Astrocyte (in vitro differentiated cells and primary cell): ENCODE measurements around the gene IFRD2. TPM values are rescaled to one million over a fixed set of nuclear protein-coding genes. Genes with fewer than 3 reads are reported as not detected.

Experiments used
- DNase-seq: peaks from one replicate; pipeline ENCODE4 v3.0.0-alpha.2; 2010; ENCODE audit warnings: low read depth
- FAIRE-seq: peaks from 2 replicates; lab custom pipeline; 2011; peaks lifted over from hg19 to GRCh38; lab: Jason Lieb, UNC
- H2AFZ ChIP-seq: 2 replicates; pipeline ENCODE4 v1.6.0; 2012; ENCODE audit warnings: low read depth, low read length, inconsistent platforms
- H3K27ac ChIP-seq: 2 replicates; pipeline ENCODE4 v1.5.1; 2011; ENCODE audit warnings: low read depth, low read length, inconsistent platforms
- H3K27me3 ChIP-seq: 2 replicates; pipeline ENCODE4 v1.6.0; 2011; ENCODE audit warnings: low read length, inconsistent platforms; ENCODE audit not compliant: insufficient read depth
- H3K36me3 ChIP-seq: 2 replicates; pipeline ENCODE4 v1.5.1; 2011; ENCODE audit warnings: low read length, inconsistent platforms; ENCODE audit not compliant: insufficient read depth
- H3K4me1 ChIP-seq: 2 replicates; pipeline ENCODE4 v1.5.1; 2011; ENCODE audit warnings: low read length, inconsistent platforms; ENCODE audit not compliant: insufficient read depth
- H3K4me2 ChIP-seq: 2 replicates; pipeline ENCODE4 v1.6.0; 2012; ENCODE audit warnings: low read length, inconsistent platforms
- H3K4me3 ChIP-seq: 2 replicates; pipeline ENCODE4 v1.5.1; 2011; ENCODE audit warnings: low read depth, mild to moderate bottlenecking, low read length, inconsistent platforms; ENCODE audit not compliant: insufficient read depth
- H3K79me2 ChIP-seq: 2 replicates; pipeline ENCODE4 v1.6.0; 2012; ENCODE audit warnings: mild to moderate bottlenecking, low read length, inconsistent platforms; ENCODE audit not compliant: insufficient read depth
- H3K9ac ChIP-seq: 2 replicates; pipeline ENCODE4 v1.6.0; 2012; ENCODE audit warnings: mild to moderate bottlenecking, low read length, inconsistent platforms
- H3K9me3 ChIP-seq: 2 replicates; pipeline ENCODE4 v1.5.1; 2012; ENCODE audit warnings: low read depth, mild to moderate bottlenecking, low read length, inconsistent platforms; ENCODE audit not compliant: insufficient read depth
- H4K20me1 ChIP-seq: 2 replicates; pipeline ENCODE4 v1.6.0; 2012; ENCODE audit warnings: low read length, inconsistent platforms; ENCODE audit not compliant: insufficient read depth
- H3K27ac Mint-ChIP-seq: one replicate; pipeline ENCODE4 v1.8.0; 2021; ENCODE audit warnings: mild to moderate bottlenecking, mixed read lengths; ENCODE audit not compliant: unreplicated experiment
- H3K27me3 Mint-ChIP-seq: one replicate; pipeline ENCODE4 v1.8.0; 2021; ENCODE audit warnings: low read depth, mixed read lengths; ENCODE audit not compliant: unreplicated experiment
- H3K36me3 Mint-ChIP-seq: one replicate; pipeline ENCODE4 v1.8.0; 2021; ENCODE audit warnings: low read depth, mixed read lengths; ENCODE audit not compliant: unreplicated experiment
- H3K4me1 Mint-ChIP-seq: one replicate; pipeline ENCODE4 v1.8.0; 2021; ENCODE audit warnings: low read depth, mixed read lengths; ENCODE audit not compliant: unreplicated experiment
- H3K4me3 Mint-ChIP-seq: one replicate; pipeline ENCODE4 v1.8.0; 2021; ENCODE audit warnings: mild to moderate bottlenecking, moderate library complexity, mixed read lengths; ENCODE audit not compliant: unreplicated experiment
- H3K9me3 Mint-ChIP-seq: one replicate; pipeline ENCODE4 v1.8.0; 2021; ENCODE audit warnings: mild to moderate bottlenecking, mixed read lengths; ENCODE audit not compliant: unreplicated experiment
- EZH2 ChIP-seq: IDR thresholded peaks from 2 replicates; pipeline ENCODE4 v1.6.1; 2012; ENCODE audit warnings: mild to moderate bottlenecking, low read length, inconsistent platforms; ENCODE audit not compliant: insufficient read depth
- total RNA-seq: library from RNA; stranded (reverse); gene quantifications from 2 replicates; pipeline ENCODE4 v1.2.1, GENCODE V29; 2021
- TF ChIP-seq, protein P1 (sequence below): IDR thresholded peaks from 2 replicates; pipeline ENCODE4 v1.5.1; 2011; ENCODE audit warnings: low read depth, mild to moderate bottlenecking, inconsistent platforms, low read length, moderate library complexity; ENCODE audit not compliant: insufficient read depth

The IFRD2 gene
- total RNA-seq, 1 donor from 2014 or later, result 66.8 TPM

DNA sequence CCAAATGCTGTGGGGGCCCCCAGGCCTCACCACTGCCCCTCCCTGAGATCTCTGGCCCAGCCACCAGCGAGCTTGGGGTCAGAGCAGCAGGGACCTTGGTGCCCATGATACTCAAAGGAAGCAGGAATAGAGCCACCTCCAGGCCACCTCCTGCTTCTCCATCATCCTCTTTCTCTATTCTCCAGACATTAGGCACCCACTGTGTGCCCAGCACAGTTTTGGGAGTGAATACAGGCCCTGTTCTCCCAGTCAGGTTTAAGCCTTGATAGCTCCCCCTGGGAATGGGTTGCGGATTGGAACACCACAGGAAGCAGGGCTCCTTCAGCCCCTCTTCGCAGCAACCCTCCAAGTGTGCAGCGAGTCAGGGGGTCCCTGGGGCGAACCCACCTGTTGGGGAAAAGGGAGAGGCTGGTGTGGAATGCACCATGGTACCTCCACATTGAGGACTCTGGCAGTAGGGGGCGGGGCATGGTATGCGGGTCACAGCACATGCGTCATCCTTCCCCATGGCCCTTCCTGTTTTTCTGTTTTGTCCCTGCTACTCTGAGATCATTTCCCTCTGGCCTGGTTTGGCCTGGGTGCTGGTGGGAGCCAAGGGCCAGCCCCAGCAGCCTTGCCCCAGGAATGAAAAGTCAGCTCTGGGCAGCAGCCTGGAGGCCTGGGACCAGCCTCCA is 37.5 kb downstream of the IFRD2 start:
- Mint-ChIP-seq H3K27ac (no peak overlapping the region), H3K4me1 (peaks cover 36% of the 10 kb centered on the region), H3K27me3 (no peaks in the 10 kb centered on the region), H3K9me3 (no peaks in the 10 kb centered on the region), H3K36me3 (peaks cover 14% of the 10 kb centered on the region), H3K4me3 (no peak overlapping the region)
- Histone ChIP-seq H3K9ac (peak overlapping the region; percentile 45), H3K27me3 (no peaks in the 10 kb centered on the region), H3K9me3 (no peaks in the 10 kb centered on the region), H3K79me2 (peaks cover 71% of the 10 kb centered on the region), H3K4me1 (peaks cover 42% of the 10 kb centered on the region), H3K27ac (peak overlapping the region; percentile 57), H3K4me3 (no peak overlapping the region), H3K36me3 (peaks cover 29% of the 10 kb centered on the region), H4K20me1 (peaks cover 74% of the 10 kb centered on the region), H2AFZ (no peak overlapping the region), H3K4me2 (peak overlapping the region; percentile 39)
- DNase-seq, result no peak
- TF ChIP-seq, protein P1, sequence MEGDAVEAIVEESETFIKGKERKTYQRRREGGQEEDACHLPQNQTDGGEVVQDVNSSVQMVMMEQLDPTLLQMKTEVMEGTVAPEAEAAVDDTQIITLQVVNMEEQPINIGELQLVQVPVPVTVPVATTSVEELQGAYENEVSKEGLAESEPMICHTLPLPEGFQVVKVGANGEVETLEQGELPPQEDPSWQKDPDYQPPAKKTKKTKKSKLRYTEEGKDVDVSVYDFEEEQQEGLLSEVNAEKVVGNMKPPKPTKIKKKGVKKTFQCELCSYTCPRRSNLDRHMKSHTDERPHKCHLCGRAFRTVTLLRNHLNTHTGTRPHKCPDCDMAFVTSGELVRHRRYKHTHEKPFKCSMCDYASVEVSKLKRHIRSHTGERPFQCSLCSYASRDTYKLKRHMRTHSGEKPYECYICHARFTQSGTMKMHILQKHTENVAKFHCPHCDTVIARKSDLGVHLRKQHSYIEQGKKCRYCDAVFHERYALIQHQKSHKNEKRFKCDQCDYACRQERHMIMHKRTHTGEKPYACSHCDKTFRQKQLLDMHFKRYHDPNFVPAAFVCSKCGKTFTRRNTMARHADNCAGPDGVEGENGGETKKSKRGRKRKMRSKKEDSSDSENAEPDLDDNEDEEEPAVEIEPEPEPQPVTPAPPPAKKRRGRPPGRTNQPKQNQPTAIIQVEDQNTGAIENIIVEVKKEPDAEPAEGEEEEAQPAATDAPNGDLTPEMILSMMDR, result no peak
- no peak for TF ChIP-seq EZH2
- FAIRE-seq, result no peak

- peaks cover 88% of the 10 kb centered on the region for H4K20me1 ChIP-seq
- peak; percentile 56 for FAIRE-seq
- H3K4me3 ChIP-seq, result no peak overlapping the region
- Mint-ChIP-seq H3K9me3 (no peaks in the 10 kb centered on the region), H3K4me1 (peaks cover 51% of the 10 kb centered on the region), H3K27me3 (no peaks in the 10 kb centered on the region), H3K36me3 (peaks cover 5% of the 10 kb centered on the region), H3K27ac (peak overlapping the region; percentile 87), H3K4me3 (peak overlapping the region; percentile 60)
- peaks cover 89% of the 10 kb centered on the region for H3K79me2 ChIP-seq
- H3K4me2 ChIP-seq, result peak overlapping the region; percentile 46
- H3K27ac ChIP-seq, result peak overlapping the region; percentile 38
- H3K27me3 ChIP-seq, result no peaks in the 10 kb centered on the region
- H3K4me1 ChIP-seq, result peaks cover 70% of the 10 kb centered on the region
- peaks cover 10% of the 10 kb centered on the region for H3K36me3 ChIP-seq
- peak; percentile 93 for DNase-seq
- peak overlapping the region; percentile 32 for H3K9ac ChIP-seq
- H3K9me3 ChIP-seq, result no peaks in the 10 kb centered on the region
- TF ChIP-seq, protein P1, result no peak
- no peak for TF ChIP-seq EZH2
- no peak overlapping the region for H2AFZ ChIP-seq
These were observed 41.0 kb downstream of the IFRD2 start for GRCh38 chr3:50251220-50251619.

DNA sequence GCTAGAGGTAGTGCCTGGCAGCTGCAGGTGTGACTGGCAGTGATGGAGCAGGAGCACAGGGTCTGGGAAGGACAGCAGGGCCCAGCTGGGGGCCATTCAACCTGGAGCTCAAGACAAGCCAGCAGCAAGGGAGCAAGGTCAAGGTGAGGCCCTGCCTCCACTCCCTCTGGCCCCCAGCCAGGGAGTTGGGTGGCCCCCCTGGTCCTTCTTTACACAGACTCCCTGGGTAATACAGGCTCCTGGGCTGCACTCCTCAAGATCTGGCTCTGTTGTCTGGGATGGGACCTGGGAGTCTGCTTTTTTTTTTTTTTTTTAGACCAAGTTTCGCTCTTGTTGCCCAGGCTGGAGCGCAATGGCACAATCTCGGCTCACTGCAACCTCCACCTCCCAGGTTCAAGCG is 41.7 kb downstream of the IFRD2 start:
- peaks cover 85% of the 10 kb centered on the region for H4K20me1 ChIP-seq
- Mint-ChIP-seq H3K4me3 (no peak overlapping the region), H3K4me1 (peaks cover 51% of the 10 kb centered on the region)

More for the DNA sequence above, 41.7 kb downstream of the IFRD2 start:
- Mint-ChIP-seq H3K9me3 (no peaks in the 10 kb centered on the region), H3K36me3 (peaks cover 5% of the 10 kb centered on the region), H3K27me3 (no peaks in the 10 kb centered on the region), H3K27ac (no peak overlapping the region)
- H3K9ac ChIP-seq, result no peak overlapping the region
- no peak overlapping the region for H3K27ac ChIP-seq
- DNase-seq, result no peak
- no peaks in the 10 kb centered on the region for H3K27me3 ChIP-seq
- no peaks in the 10 kb centered on the region for H3K9me3 ChIP-seq
- peaks cover 78% of the 10 kb centered on the region for H3K4me1 ChIP-seq
- no peak for TF ChIP-seq EZH2
- TF ChIP-seq, protein P1, result no peak
- no peak overlapping the region for H3K4me3 ChIP-seq
- no peak overlapping the region for H2AFZ ChIP-seq
- peaks cover 93% of the 10 kb centered on the region for H3K79me2 ChIP-seq
- peaks cover 8% of the 10 kb centered on the region for H3K36me3 ChIP-seq
- H3K4me2 ChIP-seq, result no peak overlapping the region
- FAIRE-seq, result no peak
